HFF-Myc (cell line): Measurements from ENCODE around the gene BACE2.

Experiments
- DNase-seq: peaks from one replicate; pipeline ENCODE4 v3.0.0-alpha.2; 2011; ENCODE audit warnings: low read depth; ENCODE audit errors: extremely low read depth
- H3K4me3 ChIP-seq: replicated peaks from 2 replicates; pipeline ENCODE4 v1.5.1; 2011; ENCODE audit warnings: low read depth, mild to moderate bottlenecking, control low read depth, low read length
- TF ChIP-seq, protein P1 (sequence below): IDR thresholded peaks from 2 replicates; pipeline ENCODE4 v1.5.1; 2012; ENCODE audit warnings: mild to moderate bottlenecking, low read depth, low read length, control low read depth; ENCODE audit errors: missing control alignments

Gene BACE2

DNA sequence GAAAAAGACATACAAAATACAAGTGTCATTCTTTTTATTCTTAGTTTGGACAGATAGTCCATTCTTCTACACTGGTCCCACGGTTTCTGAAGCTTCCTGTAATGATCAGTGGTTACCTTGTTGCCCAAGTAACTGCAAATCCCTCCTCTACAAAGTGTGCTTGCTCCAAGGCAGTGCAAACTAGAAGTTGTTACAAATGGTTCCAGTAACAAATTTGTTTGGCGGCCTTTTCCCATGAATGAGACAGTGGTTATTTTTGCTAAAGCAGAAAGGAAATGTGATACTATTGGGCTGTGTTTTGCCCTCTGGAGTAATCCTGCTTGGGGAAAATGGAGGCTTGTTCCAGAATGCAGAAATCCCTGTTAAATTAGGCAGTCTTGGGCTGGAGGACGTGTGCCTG is 8.9 kb downstream of the BACE2 start:
- DNase-seq = no peak
- TF ChIP-seq, protein P1, sequence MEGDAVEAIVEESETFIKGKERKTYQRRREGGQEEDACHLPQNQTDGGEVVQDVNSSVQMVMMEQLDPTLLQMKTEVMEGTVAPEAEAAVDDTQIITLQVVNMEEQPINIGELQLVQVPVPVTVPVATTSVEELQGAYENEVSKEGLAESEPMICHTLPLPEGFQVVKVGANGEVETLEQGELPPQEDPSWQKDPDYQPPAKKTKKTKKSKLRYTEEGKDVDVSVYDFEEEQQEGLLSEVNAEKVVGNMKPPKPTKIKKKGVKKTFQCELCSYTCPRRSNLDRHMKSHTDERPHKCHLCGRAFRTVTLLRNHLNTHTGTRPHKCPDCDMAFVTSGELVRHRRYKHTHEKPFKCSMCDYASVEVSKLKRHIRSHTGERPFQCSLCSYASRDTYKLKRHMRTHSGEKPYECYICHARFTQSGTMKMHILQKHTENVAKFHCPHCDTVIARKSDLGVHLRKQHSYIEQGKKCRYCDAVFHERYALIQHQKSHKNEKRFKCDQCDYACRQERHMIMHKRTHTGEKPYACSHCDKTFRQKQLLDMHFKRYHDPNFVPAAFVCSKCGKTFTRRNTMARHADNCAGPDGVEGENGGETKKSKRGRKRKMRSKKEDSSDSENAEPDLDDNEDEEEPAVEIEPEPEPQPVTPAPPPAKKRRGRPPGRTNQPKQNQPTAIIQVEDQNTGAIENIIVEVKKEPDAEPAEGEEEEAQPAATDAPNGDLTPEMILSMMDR = no peak
- no peak overlapping the region for H3K4me3 ChIP-seq

DNA sequence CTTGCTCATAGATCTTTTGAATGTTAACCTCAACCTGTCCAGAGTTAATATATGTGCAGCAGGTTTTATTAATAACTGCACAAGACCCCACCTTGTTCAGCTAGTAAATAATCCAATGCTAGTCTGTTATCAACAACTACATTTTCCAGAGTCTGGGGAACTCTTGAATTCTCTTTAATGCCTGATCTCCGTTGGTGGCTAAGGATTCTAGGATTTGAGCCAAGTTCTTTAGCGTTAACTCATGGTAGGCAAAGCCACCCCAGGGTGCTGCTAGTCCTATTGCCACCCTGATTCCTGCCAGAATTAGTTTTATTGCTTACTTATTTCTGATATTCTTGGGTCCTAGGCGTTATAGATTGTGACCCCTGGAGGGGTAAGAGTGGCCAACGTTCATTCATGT is 12.8 kb downstream of the BACE2 start:
- no peak for DNase-seq
- TF ChIP-seq, protein P1 = no peak
- no peak overlapping the region for H3K4me3 ChIP-seq

GRCh38 chr21:41182547-41182946 is 14.6 kb downstream of the BACE2 start:
- TF ChIP-seq, protein P1 = no peak
- H3K4me3 ChIP-seq = no peak overlapping the region
- no peak for DNase-seq

- TF ChIP-seq, protein P1 = no peak
- no peak overlapping the region for H3K4me3 ChIP-seq
- no peak for DNase-seq
Observed at GRCh38 chr21:41183575-41183974, 15.6 kb downstream of the BACE2 start.

DNA sequence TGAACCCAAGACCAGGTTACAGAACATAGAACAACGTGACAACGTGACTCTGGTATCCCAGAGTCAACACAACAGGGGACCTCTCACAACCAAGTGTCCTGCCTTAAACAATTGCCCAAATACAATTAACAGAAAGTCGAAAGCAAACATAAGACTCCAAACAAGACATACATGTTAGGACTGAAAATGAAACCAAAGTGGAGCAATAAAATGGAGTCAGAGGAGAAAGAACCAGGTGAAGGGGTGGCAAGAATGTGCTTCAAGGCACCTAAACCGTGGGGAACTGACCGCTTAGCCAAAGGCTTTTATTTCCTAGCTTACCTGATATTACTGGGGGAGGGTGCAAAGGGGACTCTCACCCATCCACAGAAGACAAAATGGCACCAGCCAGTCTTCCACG is 17.8 kb downstream of the BACE2 start:
- no peak overlapping the region for H3K4me3 ChIP-seq
- TF ChIP-seq, protein P1 = no peak
- DNase-seq = no peak

- TF ChIP-seq, protein P1 = no peak
- no peak for DNase-seq
- no peak overlapping the region for H3K4me3 ChIP-seq
Observed at GRCh38 chr21:41186755-41187536, 19.0 kb downstream of the BACE2 start.
